Effector CD4-positive, alpha-beta T cell (primary cell): Measurements from ENCODE around the gene GCC1.
"Not testable (repeated sequence)": the region's sequence is repeated elsewhere in the genome, so short reads cannot be mapped to it uniquely, and the experiment has no call there.

Experiments
- DNase-seq: peaks from one replicate; pipeline ENCODE4 v3.0.0-alpha.2; 2020

GCC1 gene

GRCh38 chr7:127588697-127589482 lies 3.5 kb upstream of the GCC1 start:
- DNase-seq = peak; percentile 22

GRCh38 chr7:127588019-127588696 lies 2.8 kb upstream of the GCC1 start, which contains the start of gene ARF5:
Gene ARF5 (plus strand): TSS chr7:127588411. CDS start chr7:127588499, 88 bp downstream.
- peak; percentile 79 for DNase-seq

DNA sequence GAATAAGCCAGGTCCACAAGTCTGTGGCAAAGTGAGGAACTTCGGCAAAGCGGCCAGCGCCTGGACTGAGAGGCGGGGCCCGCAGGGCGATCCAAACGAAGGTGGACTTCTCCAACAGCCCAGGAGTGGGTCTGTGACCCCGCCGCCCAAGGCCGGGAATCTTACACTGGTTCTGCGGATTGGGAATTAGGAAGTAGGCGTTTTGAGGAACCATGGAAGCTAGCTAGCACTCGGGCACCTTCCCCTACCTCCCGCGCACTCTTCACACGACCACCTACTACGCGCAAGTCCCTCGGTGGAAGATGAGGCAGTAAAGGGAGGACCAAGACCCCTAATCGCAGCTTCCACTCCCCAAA lies 2.2 kb upstream of the GCC1 start:
- DNase-seq = no peak

GRCh38 chr7:127586346-127586745 lies 950 bp upstream of the GCC1 start:
- no peak for DNase-seq

DNA sequence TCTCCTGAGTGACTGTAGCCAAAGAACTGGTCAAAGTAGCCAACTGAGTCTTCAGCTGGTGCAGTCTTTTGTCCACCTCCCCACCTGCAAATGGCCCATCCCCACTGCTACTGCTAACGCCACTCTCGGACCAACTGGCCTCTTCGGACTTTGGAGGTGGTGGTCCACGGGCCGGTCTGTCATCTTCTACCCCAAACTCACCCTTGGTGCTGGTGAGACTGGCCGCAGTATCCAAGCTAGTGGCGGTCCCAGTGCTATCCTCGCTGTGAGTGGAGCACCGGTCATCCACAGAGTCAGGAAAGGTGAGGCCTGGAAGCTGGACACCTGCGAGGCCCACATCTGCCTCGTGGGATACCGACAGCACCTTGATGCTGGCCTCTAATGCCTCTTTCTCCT lies 750 bp downstream of the GCC1 start:
- DNase-seq = no peak

DNA sequence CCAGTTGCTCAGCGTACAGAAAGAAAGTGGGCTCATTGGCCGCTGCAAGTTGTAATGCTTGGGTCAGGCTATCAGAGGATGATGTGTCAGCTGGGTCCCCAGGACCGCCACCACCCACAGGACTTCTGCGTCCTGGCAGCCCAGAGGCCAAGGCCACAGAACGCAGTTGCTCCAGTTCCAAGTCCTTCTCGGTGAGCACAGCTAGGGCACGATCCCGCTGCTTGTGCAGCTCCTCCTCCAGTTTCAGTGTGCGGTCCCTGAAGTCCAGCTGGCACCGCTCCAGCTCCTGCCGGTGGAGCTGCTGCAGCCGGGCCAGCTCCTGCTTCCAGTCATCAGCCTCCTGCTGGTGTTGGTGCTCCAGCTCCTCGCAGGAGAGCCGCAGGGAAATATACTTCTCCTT lies 3.0 kb downstream of the GCC1 start:
- no peak for DNase-seq

- DNase-seq = no peak
Measured at GRCh38 chr7:127581716-127582115, 3.7 kb downstream of the GCC1 start.

DNA sequence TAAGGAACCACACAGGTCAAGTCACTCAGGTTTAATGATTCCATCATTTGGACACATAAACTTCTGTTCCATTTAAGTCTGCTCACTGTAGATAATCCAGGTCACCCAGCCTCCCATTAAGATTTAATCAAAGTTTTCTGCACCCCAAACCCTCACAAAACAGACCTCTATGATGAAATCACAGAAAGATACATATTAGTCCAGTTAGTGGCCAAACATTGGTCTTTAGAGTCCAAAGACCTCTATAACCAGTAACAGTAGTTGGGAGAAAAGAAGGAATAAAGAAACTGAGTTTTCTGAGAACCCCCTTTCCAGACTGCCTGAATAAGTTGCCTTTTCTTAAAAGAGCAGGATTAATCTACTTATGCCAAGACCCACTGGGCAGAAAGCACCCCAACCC lies 4.8 kb downstream of the GCC1 start:
- no peak for DNase-seq

DNA sequence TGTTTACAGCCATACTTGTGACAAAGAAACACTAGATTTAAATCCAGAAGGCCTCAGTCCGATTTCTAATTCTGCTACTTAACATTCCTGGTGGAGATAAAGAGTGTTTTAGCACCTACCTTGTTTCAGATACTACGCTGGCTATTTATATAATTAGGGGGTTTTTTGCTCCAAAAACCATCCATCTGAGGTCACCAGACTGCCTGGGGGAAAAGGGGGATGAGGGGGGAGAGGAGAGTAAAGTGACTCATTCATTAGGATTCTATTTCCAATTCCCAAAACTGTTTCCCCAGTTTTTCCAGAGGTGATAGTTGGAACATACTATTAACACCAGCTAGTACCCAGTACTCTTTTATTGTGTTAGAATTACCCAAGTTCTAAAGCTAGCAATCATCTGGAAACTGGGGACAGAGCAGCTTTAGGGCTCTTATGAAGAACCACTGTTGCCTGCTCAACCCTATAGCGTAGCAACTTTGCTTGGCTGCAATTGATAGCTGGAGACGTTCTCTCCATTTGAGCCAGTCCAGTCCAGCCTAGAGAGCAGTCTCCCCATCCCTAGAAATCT lies 6.6 kb downstream of the GCC1 start:
- no peak for DNase-seq

DNA sequence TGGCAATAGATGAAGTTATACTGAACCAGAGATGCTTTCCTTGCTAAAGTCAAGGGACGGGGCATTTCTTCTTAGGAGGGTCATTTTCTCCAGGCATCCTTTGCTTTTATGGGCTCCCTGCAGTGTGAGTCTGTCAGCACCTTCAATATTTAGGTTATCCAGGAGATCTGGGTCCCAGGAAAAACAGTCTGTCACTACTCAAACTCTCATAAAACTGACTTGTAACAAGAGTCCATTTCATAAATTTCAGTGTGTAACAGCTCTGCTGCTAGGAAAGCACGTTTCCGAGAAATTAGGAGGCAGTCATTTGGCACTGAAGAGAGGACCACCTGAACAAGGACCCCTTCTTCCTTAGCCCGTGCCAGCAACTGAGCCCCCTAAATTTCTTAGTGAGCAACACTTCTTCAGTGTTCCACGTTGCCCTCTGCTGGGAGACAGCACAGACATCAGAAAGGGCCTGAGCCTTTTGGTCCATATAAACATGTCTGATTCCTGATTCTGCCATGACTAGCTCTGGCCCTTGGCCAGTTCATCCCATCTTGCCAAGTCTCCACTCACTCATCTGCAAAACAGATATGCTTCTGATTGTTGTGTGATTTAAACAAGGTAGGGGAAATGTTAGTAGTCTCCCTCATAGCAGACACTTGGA lies 7.2 kb downstream of the GCC1 start:
- no peak for DNase-seq

GRCh38 chr7:127571741-127572505 lies 13.5 kb downstream of the GCC1 start:
- DNase-seq = no peak

DNA sequence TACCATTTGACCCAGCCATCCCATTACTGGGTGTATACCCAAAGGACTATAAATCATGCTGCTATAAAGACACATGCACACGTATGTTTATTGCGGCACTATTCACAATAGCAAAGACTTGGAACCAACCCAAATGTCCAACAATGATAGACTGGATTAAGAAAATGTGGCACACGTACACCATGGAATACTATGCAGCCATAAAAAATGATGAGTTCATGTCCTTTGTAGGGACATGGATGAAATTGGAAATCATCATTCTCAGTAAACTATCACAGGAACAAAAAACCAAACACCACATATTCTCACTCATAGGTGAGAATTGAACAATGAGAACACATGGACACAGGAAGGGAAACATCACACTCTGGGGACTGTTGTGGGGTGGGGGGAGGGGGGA lies 17.4 kb downstream of the GCC1 start:
- DNase-seq = not testable (repeated sequence)

DNA sequence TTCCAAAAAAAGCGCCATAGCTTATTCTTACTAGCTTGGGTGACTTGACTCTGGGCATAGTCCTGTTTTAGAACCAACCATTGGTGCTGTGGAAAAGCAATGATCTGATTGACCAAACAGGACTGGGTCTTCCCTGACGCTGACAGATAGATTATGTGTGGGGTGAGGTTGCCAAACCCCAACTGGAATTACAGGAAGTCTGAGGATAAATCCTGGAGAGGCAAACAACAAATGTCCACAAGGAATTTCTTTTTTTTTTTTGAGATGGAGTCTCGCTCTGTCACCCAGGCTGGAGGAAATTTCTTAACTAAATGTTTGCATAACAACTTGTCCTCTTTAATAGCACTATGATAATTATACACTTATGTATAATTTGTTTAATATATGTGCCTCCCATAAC lies 19.2 kb downstream of the GCC1 start:
- DNase-seq = no peak

GRCh38 chr7:127557803-127558202 lies 27.6 kb downstream of the GCC1 start:
- no peak for DNase-seq

- DNase-seq = no peak
Measured at GRCh38 chr7:127556404-127556803, 29.0 kb downstream of the GCC1 start.

- DNase-seq = no peak
Measured at GRCh38 chr7:127551941-127552340, 33.5 kb downstream of the GCC1 start.

DNA sequence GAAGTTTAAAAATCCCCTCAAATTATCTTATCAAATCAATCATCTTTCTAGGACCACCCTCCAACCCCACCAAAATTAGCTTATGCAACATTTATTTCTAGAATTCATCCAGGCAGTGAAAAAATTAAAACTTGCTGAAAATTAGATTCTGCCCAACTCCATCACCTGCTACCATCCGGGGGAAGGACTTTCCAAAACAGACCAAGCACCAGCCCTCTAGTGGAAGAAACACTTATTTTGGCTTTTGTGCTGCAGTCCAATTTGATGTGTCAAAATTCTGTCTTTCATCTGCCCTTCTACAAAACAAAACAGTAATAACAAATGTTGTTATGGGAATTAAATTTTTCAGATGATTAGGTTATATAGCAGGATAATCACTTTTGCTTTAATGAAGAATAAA lies 35.1 kb downstream of the GCC1 start:
- no peak for DNase-seq

DNA sequence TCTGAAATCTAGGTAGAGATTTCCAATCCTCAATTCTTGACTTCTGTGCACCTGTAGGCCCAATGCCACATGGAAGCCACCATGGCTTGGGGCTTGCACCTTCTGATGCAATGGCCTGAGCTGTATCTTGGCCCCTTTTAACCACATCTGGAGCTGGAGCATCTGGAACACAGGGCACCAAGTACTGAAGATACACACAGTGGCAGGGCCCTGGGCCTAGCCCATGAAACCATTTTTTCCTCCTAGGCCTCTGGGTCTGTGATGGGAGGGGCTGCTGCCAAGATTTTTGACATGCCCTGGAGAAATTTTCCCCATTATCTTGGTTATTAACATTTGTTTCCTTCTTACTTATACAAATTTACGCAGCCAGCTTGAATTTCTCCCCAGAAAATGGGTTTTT lies 39.1 kb downstream of the GCC1 start:
- DNase-seq = no peak

DNA sequence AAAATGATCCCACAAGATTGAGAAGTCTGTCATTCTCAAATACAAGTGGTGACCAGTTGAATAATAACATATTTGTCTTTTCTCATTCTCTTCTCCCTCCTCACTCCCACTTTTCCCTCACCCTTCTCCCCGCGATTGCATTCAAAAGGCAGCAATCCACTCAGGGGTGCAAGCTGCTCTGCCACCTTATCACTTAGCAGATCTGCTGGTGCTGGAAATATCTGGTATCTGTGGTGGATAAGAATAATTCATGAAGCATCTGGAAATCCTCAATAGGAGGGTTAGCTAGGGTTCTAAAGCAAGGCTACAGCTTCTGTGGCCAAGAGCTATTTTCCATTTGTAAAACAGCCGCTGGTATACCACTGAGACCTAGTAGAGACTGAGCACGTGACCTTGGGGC lies 43.8 kb downstream of the GCC1 start:
- no peak for DNase-seq

- not testable (repeated sequence) for DNase-seq
Measured at GRCh38 chr7:127540461-127540860, 44.9 kb downstream of the GCC1 start.

GRCh38 chr7:127539116-127539515 lies 46.3 kb downstream of the GCC1 start:
- no peak for DNase-seq

GRCh38 chr7:127536741-127537140 lies 48.7 kb downstream of the GCC1 start:
- DNase-seq = no peak

- no peak for DNase-seq
Measured at GRCh38 chr7:127536394-127536691, 49.1 kb downstream of the GCC1 start.
